GM20000 (cell line): ENCODE measurements around the gene ZNF280C.

Source experiments
- DNase-seq: peaks from one replicate; pipeline ENCODE4 v3.0.0; 2012; ENCODE audit warnings: low spot score
- CTCF ChIP-seq: IDR thresholded peaks from 2 replicates; pipeline ENCODE4 v1.5.1; 2012; ENCODE audit warnings: mild to moderate bottlenecking, control low read depth; ENCODE audit errors: extremely low read depth, missing control alignments

Gene ZNF280C

DNA sequence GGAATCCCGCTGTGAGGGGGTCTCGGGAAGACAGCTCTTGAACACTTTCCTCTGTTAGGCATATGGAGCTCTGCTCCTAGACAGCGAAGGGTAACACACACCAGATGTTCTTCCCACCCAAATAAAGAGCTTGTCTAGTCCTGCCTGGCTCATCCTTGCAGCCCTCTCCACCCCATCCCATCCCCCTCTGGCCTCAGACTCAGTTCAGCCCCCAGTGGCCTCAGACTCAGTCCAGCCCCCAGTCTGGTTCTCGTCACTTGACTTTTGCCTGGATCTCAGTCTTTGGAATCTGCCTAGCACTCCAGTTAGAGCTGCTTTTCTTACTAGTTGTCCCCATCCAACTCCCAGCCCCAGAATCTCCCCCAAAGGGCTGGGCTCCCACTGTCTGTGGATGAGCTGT is 82.0 kb downstream of the ZNF280C start:
- no peak for TF ChIP-seq CTCF
- no peak for DNase-seq

GRCh38 chrX:130184857-130185256 is 83.8 kb downstream of the ZNF280C start:
- TF ChIP-seq CTCF = no peak
- no peak for DNase-seq

DNA sequence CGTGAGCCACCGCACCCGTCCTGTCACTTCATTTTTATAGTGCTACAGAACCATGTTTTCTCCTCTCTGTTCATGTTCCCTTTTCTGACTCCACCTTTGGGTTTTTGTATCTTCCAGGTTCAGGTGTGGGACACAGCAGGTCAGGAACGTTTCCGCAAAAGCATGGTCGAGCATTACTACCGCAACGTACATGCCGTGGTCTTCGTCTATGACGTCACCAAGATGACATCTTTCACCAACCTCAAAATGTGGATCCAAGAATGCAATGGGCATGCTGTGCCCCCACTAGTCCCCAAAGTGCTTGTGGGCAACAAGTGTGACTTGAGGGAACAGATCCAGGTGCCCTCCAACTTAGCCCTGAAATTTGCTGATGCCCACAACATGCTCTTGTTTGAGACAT is 84.5 kb downstream of the ZNF280C start:
- no peak for TF ChIP-seq CTCF
- DNase-seq = no peak

DNA sequence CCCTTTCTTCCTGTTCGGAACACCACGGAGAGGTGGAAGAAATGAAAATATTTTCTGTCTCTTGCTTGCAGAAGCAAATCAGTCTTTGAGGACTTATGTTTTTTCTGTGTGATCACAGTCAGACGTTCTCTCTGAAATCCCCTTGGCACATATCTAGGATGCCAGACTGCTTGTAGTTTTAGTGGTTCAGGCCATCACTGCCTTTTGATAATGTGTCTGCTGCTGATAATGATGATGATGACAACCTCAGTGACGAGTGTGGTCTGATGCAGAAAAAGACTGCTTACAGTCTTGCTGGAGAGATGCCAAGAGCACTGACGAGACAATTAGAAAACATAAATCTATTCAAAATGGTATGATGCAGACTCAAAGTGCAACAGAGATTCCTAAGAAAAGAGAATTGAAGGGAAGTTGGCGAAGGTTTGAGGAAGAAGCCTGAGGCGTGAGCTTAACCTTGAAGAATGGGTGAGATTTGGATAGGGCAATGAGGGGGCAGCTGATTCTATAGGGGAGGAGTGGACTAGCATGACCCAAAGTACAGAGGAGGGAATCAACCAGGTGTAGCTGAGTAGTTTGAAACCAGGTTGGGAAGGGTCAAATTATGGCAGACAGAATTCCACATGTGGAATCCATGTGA is 89.0 kb downstream of the ZNF280C start:
- DNase-seq = no peak
- TF ChIP-seq CTCF = no peak

- no peak for TF ChIP-seq CTCF
- no peak for DNase-seq
Measured at GRCh38 chrX:130179170-130179569, 89.5 kb downstream of the ZNF280C start.

GRCh38 chrX:130176942-130177341 is 91.8 kb downstream of the ZNF280C start:
- no peak for DNase-seq
- TF ChIP-seq CTCF = no peak

DNA sequence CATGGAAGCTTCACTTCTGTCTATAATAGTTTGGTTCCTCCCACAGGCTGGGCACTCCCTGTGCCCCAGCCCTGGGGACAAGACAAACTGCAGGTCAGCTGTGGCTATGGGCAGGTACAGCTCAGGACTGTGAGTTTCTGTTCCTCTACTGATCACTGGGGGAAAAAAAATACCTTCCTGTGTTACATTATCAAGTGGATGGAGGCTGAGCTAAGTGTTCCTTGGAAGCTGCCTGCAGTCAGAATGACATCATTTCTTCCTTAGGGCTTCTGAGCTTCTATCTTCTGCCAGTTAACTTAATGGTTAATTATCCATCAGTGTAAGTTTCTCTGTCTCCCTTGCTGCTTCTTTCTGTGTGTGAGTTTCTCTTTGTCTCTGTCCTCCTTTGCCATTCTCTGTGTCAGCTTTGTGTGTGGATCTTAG is 92.3 kb downstream of the ZNF280C start:
- no peak for TF ChIP-seq CTCF
- DNase-seq = peak; percentile 57
